Measurements from ENCODE around the gene H3-3A. TPM values are rescaled to one million over a fixed set of nuclear protein-coding genes. Genes with fewer than 3 reads are reported as not detected.

Gene H3-3A
- total and polyA plus RNA-seq, 2 of the 8 experiments (the other 6 are each of a cell fraction or from before 2014, with no cell fraction given): 1,157 to 1,223 TPM

DNA sequence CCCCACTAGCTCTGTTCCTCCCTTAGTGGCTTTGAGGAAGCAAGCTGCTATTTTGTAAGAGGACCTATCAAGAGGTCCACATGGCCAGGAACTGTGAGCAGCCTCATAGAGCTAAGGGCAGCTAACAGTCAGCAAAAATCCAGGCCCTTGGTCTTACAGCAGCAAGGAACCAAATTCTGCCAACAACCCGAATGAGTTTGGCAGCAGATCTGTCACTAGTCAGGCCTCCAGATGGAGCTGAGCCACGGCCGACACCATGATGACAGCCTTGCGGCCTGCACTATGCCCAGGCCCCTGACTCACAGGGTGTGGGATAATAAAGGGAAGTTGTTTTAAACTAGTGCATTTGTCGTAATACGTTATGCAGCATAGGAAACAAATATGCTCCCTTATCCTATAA is 28.0 kb upstream of the H3-3A start (continued):
- no peak for TF ChIP-seq SUZ12 (IDR thresholded peaks at IDR 0.05; ENCODE audit: low read length)
- no peak for TF ChIP-seq CBX5 (IDR thresholded peaks at IDR 0.05; ENCODE audit: low read depth, low read length)

Measured in H1 (cell line).